Epidermal melanocyte (primary cell): ENCODE measurements around the gene RER1.

Experiments
- DNase-seq: peaks from one replicate; pipeline ENCODE4 v3.0.0; 2011; ENCODE audit warnings: low spot score; ENCODE audit not compliant: insufficient read length

RER1 gene

GRCh38 chr1:2353551-2354438 lies 37.8 kb upstream of the RER1 start:
- DNase-seq: no peak

- no peak for DNase-seq
Observed at GRCh38 chr1:2354511-2355372, 36.9 kb upstream of the RER1 start.

- DNase-seq: no peak
Observed at GRCh38 chr1:2355373-2356261, 36.0 kb upstream of the RER1 start.

GRCh38 chr1:2356401-2356800 lies 35.2 kb upstream of the RER1 start:
- DNase-seq: no peak

- no peak for DNase-seq
Observed at GRCh38 chr1:2356911-2357845, 34.5 kb upstream of the RER1 start.

- DNase-seq: no peak
Observed at GRCh38 chr1:2358072-2358471, 33.6 kb upstream of the RER1 start.

GRCh38 chr1:2358651-2359640 lies 32.7 kb upstream of the RER1 start:
- DNase-seq: no peak

GRCh38 chr1:2360588-2361364 lies 30.9 kb upstream of the RER1 start:
- DNase-seq: no peak

- no peak for DNase-seq
Observed at GRCh38 chr1:2363847-2364513, 27.7 kb upstream of the RER1 start.

- no peak for DNase-seq
Observed at GRCh38 chr1:2368053-2368744, 23.4 kb upstream of the RER1 start.

- no peak for DNase-seq
Observed at GRCh38 chr1:2372551-2373490, 18.8 kb upstream of the RER1 start.

GRCh38 chr1:2373551-2374251 lies 17.9 kb upstream of the RER1 start:
- DNase-seq: no peak

GRCh38 chr1:2374252-2375155 lies 17.1 kb upstream of the RER1 start:
- DNase-seq: no peak

GRCh38 chr1:2375246-2375922 lies 16.3 kb upstream of the RER1 start:
- no peak for DNase-seq
